GM19372 (cell line): ENCODE measurements around the gene WDR91.

ENCODE experiments used
- ATAC-seq: cut with Tn5 transposase; IDR thresholded peaks from one replicate; pipeline ENCODE4 v1.9.1; 2021; ENCODE audit warnings: mild to moderate bottlenecking, low read depth, moderate library complexity; ENCODE audit not compliant: unreplicated experiment

The WDR91 gene

GRCh38 chr7:135143885-135144668, 67.2 kb downstream of the WDR91 start:
- ATAC-seq = no peak
